CD14-positive monocyte (primary cell): Measurements from ENCODE around the gene DNMBP. TPM values are rescaled to one million over a fixed set of nuclear protein-coding genes. Genes with fewer than 3 reads are reported as not detected.
A peak's percentile ranks its signal among the peaks of the same experiment; 100 is the strongest.
"Not testable (repeated sequence)": the region's sequence is repeated elsewhere in the genome, so short reads cannot be mapped to it uniquely, and the experiment has no call there.

ENCODE experiments used
- DNase-seq, 3 donors: peaks; one replicate each; pipeline ENCODE4 v3.0.0-alpha.2; 2011 to 2022
- H2AFZ ChIP-seq: 2 replicates; pipeline ENCODE4 v1.6.0; 2012; ENCODE audit warnings: mild to moderate bottlenecking, low read depth, low read length, inconsistent platforms; ENCODE audit not compliant: insufficient read depth, poor library complexity, severe bottlenecking
- H3K27ac ChIP-seq, 2 donors: 1 replicate in 1 of 2; 2 replicates in 1 of 2; pipeline ENCODE4 v1.5.1; 2012 to 2013; ENCODE audit warnings: low read length in 2 of 2, control low read depth in 1 of 2, inconsistent platforms in 1 of 2, low read depth in 1 of 2, mild to moderate bottlenecking in 1 of 2
- H3K27me3 ChIP-seq, 2 donors: one replicate each; pipeline versions ENCODE4 v1.6.0 to v1.6.1; 2011 to 2013; ENCODE audit warnings: low read length in 2 of 2; ENCODE audit not compliant: control insufficient read depth in 2 of 2, insufficient read depth in 2 of 2
- H3K36me3 ChIP-seq, 2 donors: replicated peaks in 1 of 2; 1 replicate in 1 of 2; 2 replicates in 1 of 2; pipeline versions ENCODE4 v1.5.1 to v1.6.1; 2012 to 2013; ENCODE audit warnings: low read length in 2 of 2, control low read depth in 1 of 2, inconsistent platforms in 1 of 2, mild to moderate bottlenecking in 1 of 2; ENCODE audit not compliant: insufficient read depth in 2 of 2, control insufficient read depth in 1 of 2
- H3K4me1 ChIP-seq, 2 donors: 1 replicate in 1 of 2; 2 replicates in 1 of 2; pipeline versions ENCODE4 v1.5.1 to v1.6.1; 2012 to 2013; ENCODE audit warnings: low read length in 2 of 2, control low read depth in 1 of 2, inconsistent platforms in 1 of 2, mild to moderate bottlenecking in 1 of 2, moderate library complexity in 1 of 2; ENCODE audit not compliant: insufficient read depth in 2 of 2, control insufficient read depth in 1 of 2
- H3K4me2 ChIP-seq: replicated peaks from 2 replicates; pipeline ENCODE3; 2012; ENCODE audit warnings: low read length, moderate library complexity, mild to moderate bottlenecking; ENCODE audit not compliant: poor library complexity, severe bottlenecking; ENCODE audit errors: extremely low read depth
- H3K4me3 ChIP-seq, 3 experiments: fragments of 200-600 bp in 1 of 3; sonication (generic) in 1 of 3; replicated peaks in 1 of 3; 1 replicate in 2 of 3; 2 replicates in 1 of 3; pipeline ENCODE4 v1.5.1; 2011 to 2013; ENCODE audit warnings: low read length in 3 of 3, mild to moderate bottlenecking in 3 of 3, control low read depth in 2 of 3, low read depth in 2 of 3, inconsistent platforms in 1 of 3, moderate library complexity in 1 of 3
- H3K79me2 ChIP-seq: 2 replicates; pipeline ENCODE4 v1.6.0; 2012; ENCODE audit warnings: mild to moderate bottlenecking, control low read depth, inconsistent platforms, low read length, moderate library complexity; ENCODE audit not compliant: insufficient read depth
- H3K9ac ChIP-seq: 2 replicates; pipeline ENCODE4 v1.6.0; 2017; ENCODE audit warnings: low read length, mild to moderate bottlenecking; ENCODE audit not compliant: insufficient read depth, poor library complexity, severe bottlenecking
- H3K9me3 ChIP-seq, 2 donors: replicated peaks in 1 of 2; 1 replicate in 1 of 2; 2 replicates in 1 of 2; pipeline versions ENCODE4 v1.5.1 to v1.6.1; 2012 to 2013; ENCODE audit warnings: low read length in 2 of 2, control low read depth in 1 of 2; ENCODE audit not compliant: control insufficient read depth in 1 of 2, insufficient read depth in 1 of 2
- H4K20me1 ChIP-seq: 2 replicates; pipeline ENCODE4 v1.6.0; 2012; ENCODE audit warnings: mild to moderate bottlenecking, low read length, control low read depth, moderate library complexity; ENCODE audit not compliant: insufficient read depth
- H3K27ac Mint-ChIP-seq, 7 donors: one replicate each; pipeline ENCODE4 v1.8.0; 2020; ENCODE audit warnings: mild to moderate bottlenecking in 7 of 7, mixed read lengths in 7 of 7, moderate library complexity in 6 of 7, inconsistent platforms in 2 of 7
- H3K27me3 Mint-ChIP-seq, 3 donors: one replicate each; pipeline ENCODE4 v1.8.0; 2021 to 2022; ENCODE audit warnings: low read depth in 3 of 3, mild to moderate bottlenecking in 3 of 3, mixed read lengths in 3 of 3, moderate library complexity in 3 of 3, inconsistent platforms in 1 of 3
- H3K36me3 Mint-ChIP-seq, 2 donors: one replicate each; pipeline ENCODE4 v1.8.0; 2020; ENCODE audit warnings: mixed read lengths in 2 of 2, inconsistent platforms in 1 of 2, mild to moderate bottlenecking in 1 of 2
- H3K4me1 Mint-ChIP-seq: one replicate; pipeline ENCODE4 v1.8.0; 2020; ENCODE audit warnings: mild to moderate bottlenecking, mixed read lengths
- H3K4me3 Mint-ChIP-seq, 2 donors: one replicate each; pipeline ENCODE4 v1.8.0; 2020; ENCODE audit warnings: mild to moderate bottlenecking in 2 of 2, mixed read lengths in 2 of 2, moderate library complexity in 1 of 2
- H3K9me3 Mint-ChIP-seq, 7 donors: one replicate each; pipeline ENCODE4 v1.8.0; 2020 to 2022; ENCODE audit warnings: mixed read lengths in 7 of 7, mild to moderate bottlenecking in 6 of 7, moderate library complexity in 6 of 7, inconsistent platforms in 2 of 7
- WGBS: methylation state at CpG from one replicate; pipeline ENCODE4 v1.1.5; 2013; ENCODE audit warnings: missing lambda C conversion rate; ENCODE audit not compliant: insufficient coverage; 5-methylcytosine and 5-hydroxymethylcytosine counted together
- intact Hi-C, 2 donors: fragments of 100-400 bp; cut with micrococcal nuclease; formaldehyde crosslinking; loops; one replicate each; pipeline versions ENCODE4 v1.15.0 to v1.15.1; 2023
- polyA plus RNA-seq, 3 donors: library from polyadenylated mRNA; depleted of rRNA in 1 of 3; unstranded in 2 of 3; stranded (reverse) in 1 of 3; fragments of 300-500 nt in 2 of 3; fragments of >200 nt in 1 of 3; fragmentation: Illumina TruSeq in 2 of 3; gene quantifications; 1 replicate in 2 of 3; 2 replicates in 1 of 3; pipeline ENCODE4 v1.2.3, GENCODE V29; 2012 to 2021
- TF ChIP-seq, protein P1 (sequence below): fragments of 200-600 bp; IDR thresholded peaks from one replicate; pipeline ENCODE4 v1.8.0; 2022; ENCODE audit warnings: antibody characterized with exemption, mild to moderate bottlenecking

DNMBP gene
- polyA plus RNA-seq, 3 donors: 0.83 to 10.3 (median 1.2) TPM

DNA sequence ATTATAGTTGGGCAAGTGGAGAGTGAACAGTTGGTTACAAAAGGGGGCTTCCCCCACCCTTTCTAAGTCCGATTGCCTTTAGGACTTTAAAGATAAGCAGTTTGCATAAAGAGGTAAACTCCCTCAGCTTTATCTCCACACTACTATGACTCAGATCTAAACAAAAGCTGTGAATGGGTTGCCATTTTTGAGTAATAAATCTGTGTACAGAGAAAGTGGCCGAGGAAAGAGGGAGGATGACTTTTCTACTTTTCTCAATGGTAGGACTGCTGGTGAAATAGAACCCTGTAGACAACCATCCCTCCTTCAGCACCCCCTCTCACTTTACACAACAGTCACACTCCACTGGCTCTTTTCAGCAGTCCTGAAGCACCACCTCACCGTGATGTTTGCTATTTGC lies 71.2 kb downstream of the DNMBP start:
- H3K4me3 ChIP-seq: no peak overlapping the region
- WGBS: no CpG with 5 or more reads among the region's 3 CpGs
- DNase-seq: no peak
- Mint-ChIP-seq H3K9me3 (peaks cover 3 to 15% (median 6%) of the 10 kb centered on the region in 7 donors), H3K27ac (no peak overlapping the region), H3K36me3 (peaks cover 21 to 22% of the 10 kb centered on the region in 2 donors), H3K27me3 (peaks cover 0 to 2% (median 0%) of the 10 kb centered on the region in 3 donors), H3K4me3 (no peak overlapping the region), H3K4me1 (peaks cover 5% of the 10 kb centered on the region)
- no peak overlapping the region for H3K27ac ChIP-seq
- H3K9me3 ChIP-seq: no peaks in the 10 kb centered on the region
- peaks cover 2% of the 10 kb centered on the region for H4K20me1 ChIP-seq
- H3K79me2 ChIP-seq: no peaks in the 10 kb centered on the region
- no peaks in the 10 kb centered on the region for H3K27me3 ChIP-seq
- no peaks in the 10 kb centered on the region for H3K4me1 ChIP-seq
- H2AFZ ChIP-seq: no peak overlapping the region
- TF ChIP-seq, protein P1, sequence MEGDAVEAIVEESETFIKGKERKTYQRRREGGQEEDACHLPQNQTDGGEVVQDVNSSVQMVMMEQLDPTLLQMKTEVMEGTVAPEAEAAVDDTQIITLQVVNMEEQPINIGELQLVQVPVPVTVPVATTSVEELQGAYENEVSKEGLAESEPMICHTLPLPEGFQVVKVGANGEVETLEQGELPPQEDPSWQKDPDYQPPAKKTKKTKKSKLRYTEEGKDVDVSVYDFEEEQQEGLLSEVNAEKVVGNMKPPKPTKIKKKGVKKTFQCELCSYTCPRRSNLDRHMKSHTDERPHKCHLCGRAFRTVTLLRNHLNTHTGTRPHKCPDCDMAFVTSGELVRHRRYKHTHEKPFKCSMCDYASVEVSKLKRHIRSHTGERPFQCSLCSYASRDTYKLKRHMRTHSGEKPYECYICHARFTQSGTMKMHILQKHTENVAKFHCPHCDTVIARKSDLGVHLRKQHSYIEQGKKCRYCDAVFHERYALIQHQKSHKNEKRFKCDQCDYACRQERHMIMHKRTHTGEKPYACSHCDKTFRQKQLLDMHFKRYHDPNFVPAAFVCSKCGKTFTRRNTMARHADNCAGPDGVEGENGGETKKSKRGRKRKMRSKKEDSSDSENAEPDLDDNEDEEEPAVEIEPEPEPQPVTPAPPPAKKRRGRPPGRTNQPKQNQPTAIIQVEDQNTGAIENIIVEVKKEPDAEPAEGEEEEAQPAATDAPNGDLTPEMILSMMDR: no peak
- no peak overlapping the region for H3K9ac ChIP-seq
- no peak overlapping the region for H3K4me2 ChIP-seq
- intact Hi-C loops: no loop called here
- no peaks in the 10 kb centered on the region for H3K36me3 ChIP-seq

DNA sequence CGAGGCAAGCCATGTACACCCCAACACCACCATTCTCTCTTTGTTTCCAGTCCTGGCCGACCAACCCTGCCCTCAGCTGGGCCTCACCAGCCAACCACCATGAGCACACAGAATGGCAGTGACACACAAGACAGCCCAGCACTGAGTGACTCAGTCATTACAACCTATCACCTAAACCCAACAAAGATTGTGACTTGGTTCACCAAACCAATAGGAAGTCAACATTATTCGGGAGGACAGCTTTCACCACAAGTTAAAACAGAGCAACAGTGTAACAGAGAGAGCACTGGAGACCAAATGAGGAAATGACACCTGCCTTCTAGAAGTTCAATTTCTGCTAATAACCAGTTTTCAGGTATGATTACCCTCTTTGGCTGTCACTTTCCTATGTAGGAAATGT lies 72.1 kb downstream of the DNMBP start:
- H3K36me3 ChIP-seq: no peaks in the 10 kb centered on the region
- no peak overlapping the region for H3K4me3 ChIP-seq
- Mint-ChIP-seq H3K27ac (peak overlapping the region in 2 of 7 donors; percentile 17 to 37), H3K4me3 (no peak overlapping the region), H3K9me3 (peaks cover 3 to 15% (median 6%) of the 10 kb centered on the region in 7 donors), H3K36me3 (peaks cover 21 to 22% of the 10 kb centered on the region in 2 donors), H3K27me3 (peaks cover 0 to 2% (median 0%) of the 10 kb centered on the region in 3 donors), H3K4me1 (peaks cover 5% of the 10 kb centered on the region)
- no peaks in the 10 kb centered on the region for H3K27me3 ChIP-seq
- no peak for DNase-seq
- TF ChIP-seq, protein P1: no peak
- no peaks in the 10 kb centered on the region for H4K20me1 ChIP-seq
- H3K27ac ChIP-seq: no peak overlapping the region
- no peak overlapping the region for H2AFZ ChIP-seq
- intact Hi-C loops: no loop called here
- no peaks in the 10 kb centered on the region for H3K4me1 ChIP-seq
- no peaks in the 10 kb centered on the region for H3K79me2 ChIP-seq
- no peak overlapping the region for H3K9ac ChIP-seq
- 100% methylated on average over 2 of the region's 3 CpGs for WGBS
- H3K4me2 ChIP-seq: no peak overlapping the region
- no peaks in the 10 kb centered on the region for H3K9me3 ChIP-seq

DNA sequence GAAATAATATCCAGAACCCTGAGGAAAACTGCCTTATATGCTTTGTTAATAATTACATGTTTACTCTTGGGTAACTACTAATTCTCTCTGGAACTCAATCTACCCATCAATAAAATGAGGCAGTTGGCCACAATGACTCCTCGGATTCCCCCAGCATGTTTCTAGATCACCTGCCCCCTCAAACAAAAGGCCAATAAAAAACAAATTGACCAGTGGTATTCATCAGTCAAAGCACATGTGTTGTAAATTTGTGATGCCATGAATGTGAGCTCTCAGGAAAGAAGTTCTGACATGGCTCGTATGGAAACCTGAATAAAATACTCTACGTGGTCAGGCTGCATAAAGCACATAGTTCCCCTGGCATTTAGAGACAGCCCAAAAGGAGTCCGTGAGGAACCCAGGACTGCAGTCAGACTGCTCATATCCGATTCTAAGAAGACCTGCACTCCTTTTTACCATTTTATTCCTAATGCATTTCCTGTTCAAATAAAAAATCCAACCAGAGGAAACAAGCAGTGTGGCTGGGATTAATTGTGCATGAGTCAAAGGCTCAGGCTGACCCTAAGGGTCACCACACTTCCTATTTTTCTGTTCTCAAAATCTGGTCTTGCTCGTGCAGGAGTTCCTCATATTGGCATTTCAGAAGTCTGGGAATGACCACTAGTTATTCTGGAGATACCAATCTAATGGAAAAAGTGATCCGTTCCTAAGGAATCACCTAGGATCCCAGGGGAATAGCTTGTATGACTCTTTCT lies 77.4 kb downstream of the DNMBP start:
- not testable (repeated sequence) for H3K9ac ChIP-seq

More for the DNA sequence above, 77.4 kb downstream of the DNMBP start:
- H3K27me3 ChIP-seq, intact Hi-C loops, H3K27me3 Mint-ChIP-seq, H3K9me3 ChIP-seq, H3K9me3 Mint-ChIP-seq, H3K36me3 Mint-ChIP-seq, H3K4me2 ChIP-seq, H3K4me3 Mint-ChIP-seq, DNase-seq, H3K79me2 ChIP-seq, H3K36me3 ChIP-seq, H4K20me1 ChIP-seq, H3K4me3 ChIP-seq, H2AFZ ChIP-seq: not testable (repeated sequence)
- no CpG with 5 or more reads among the region's 7 CpGs for WGBS
- Histone ChIP-seq H3K27ac (peak overlapping the region in 1 of 2 donors; percentile 51), H3K4me1 (peaks cover 17 to 23% of the 10 kb centered on the region in 2 donors)
- Mint-ChIP-seq H3K4me1 (peaks cover 25% of the 10 kb centered on the region), H3K27ac (peak overlapping the region in 3 of 7 donors; percentile 11 to 26 (median 15))
